Adrenal gland (tissue), 12 donors: ENCODE results near the gene SLC16A1. TPM values are rescaled to one million over a fixed set of nuclear protein-coding genes. Genes with fewer than 3 reads are reported as not detected.

ENCODE experiments used
- DNase-seq, 7 donors: peaks; one replicate each; pipeline ENCODE4 v3.0.0-alpha.2; 2019 to 2020
- H3K27ac ChIP-seq, 5 donors: fragments of 200-600 bp; sonication (generic) in 4 of 5; 1 replicate in 3 of 5; 2 replicates in 2 of 5; pipeline versions ENCODE4 v1.5.1 to v1.8.0; 2016 to 2020; ENCODE audit warnings: mild to moderate bottlenecking in 1 of 5
- H3K27me3 ChIP-seq: fragments of 200-600 bp; 2 replicates; pipeline ENCODE4 v1.8.0; 2021
- H3K36me3 ChIP-seq, 2 donors: fragments of 200-600 bp; replicated peaks in 1 of 2; 1 replicate in 1 of 2; 2 replicates in 1 of 2; pipeline versions ENCODE4 v1.5.1 to v1.8.0; 2018 to 2022
- H3K4me1 ChIP-seq, 2 donors: fragments of 200-600 bp; replicated peaks in 1 of 2; 1 replicate in 1 of 2; 2 replicates in 1 of 2; pipeline versions ENCODE4 v1.5.1 to v1.8.0; 2018 to 2021
- H3K4me3 ChIP-seq, 4 donors: fragments of 200-600 bp; sonication (generic) in 3 of 4; one replicate each; pipeline ENCODE4 v1.5.1; 2016 to 2018
- H3K9me3 ChIP-seq, 3 donors: fragments of 200-600 bp; sonication (generic) in 1 of 3; replicated peaks in 1 of 3; 1 replicate in 2 of 3; 2 replicates in 1 of 3; pipeline versions ENCODE4 v1.5.1 to v1.8.0; 2016 to 2021
- POLR2A ChIP-seq, 2 donors: fragments of 450-650 bp; IDR thresholded peaks; one replicate each; pipeline ENCODE4 v1.6.1; 2017; ENCODE audit warnings: antibody characterized with exemption in 2 of 2, mild to moderate bottlenecking in 2 of 2, moderate library complexity in 1 of 2
- WGBS, 4 donors: extraction: QIAGEN DNeasy Blood & Tissue Kit in 2 of 4; methylation state at CpG; one replicate each; pipeline versions ENCODE4 v1.1.5 to v1.1.7; 2013 to 2017; 5-methylcytosine and 5-hydroxymethylcytosine counted together
- intact Hi-C, 2 donors: fragments of 100-400 bp; cut with DNase I; formaldehyde crosslinking; loops; one replicate each; pipeline versions ENCODE4 v1.14.1 to v1.15.0; 2022 to 2023
- polyA plus RNA-seq, 3 donors: library from polyadenylated mRNA; stranded (reverse); fragments of 200-250 nt in 2 of 3; fragments of 350-450 nt in 1 of 3; fragmentation: Illumina TruSeq in 1 of 3; extraction: RNeasy Lipid Tissue Mini Kit (QIAGEN cat#74804) in 1 of 3; gene quantifications; one replicate each; pipeline ENCODE4 v1.2.3, GENCODE V29; 2013 to 2014
- total RNA-seq, 9 donors: library from RNA; depleted of rRNA in 4 of 9; stranded (reverse); fragments of >200 nt in 4 of 9; fragments of 120-200 nt in 1 of 9; fragmentation: NEBNext Ultra II Directional in 1 of 9; extraction: Animal tissue kit (Norgen Biotek cat#: 25700) in 1 of 9; gene quantifications; one replicate each; pipeline versions ENCODE4 v1.1.0 to v1.2.4, GENCODE V29; 2013 to 2023
- TF ChIP-seq, protein P1 (sequence below), 6 experiments: fragments of 450-650 bp in 4 of 6; fragments of 200-600 bp in 2 of 6; sonication (generic) in 1 of 6; IDR thresholded peaks; 1 replicate in 5 of 6; 2 replicates in 1 of 6; pipeline versions ENCODE4 v1.5.1 to v1.8.0; 2016 to 2021; ENCODE audit warnings: antibody characterized with exemption in 6 of 6, mild to moderate bottlenecking in 2 of 6, moderate library complexity in 1 of 6
- donor health status: healthy with polysubstance abuse.
- donor health status: Bipolar disorder and iron deficiency.
- donor health status: DM: yes; HTN: yes; CAD: no.
- donor health status: DM: no; HTN: no; CAD: no.
- donor health status: DM: no; HTN: no; CAD: no.
- donor health status: DM: yes; HTN: yes; CAD: no.

SLC16A1 gene
- total and polyA plus RNA-seq, 12 donors = 6.0 to 67.9 (median 27.5) TPM

DNA sequence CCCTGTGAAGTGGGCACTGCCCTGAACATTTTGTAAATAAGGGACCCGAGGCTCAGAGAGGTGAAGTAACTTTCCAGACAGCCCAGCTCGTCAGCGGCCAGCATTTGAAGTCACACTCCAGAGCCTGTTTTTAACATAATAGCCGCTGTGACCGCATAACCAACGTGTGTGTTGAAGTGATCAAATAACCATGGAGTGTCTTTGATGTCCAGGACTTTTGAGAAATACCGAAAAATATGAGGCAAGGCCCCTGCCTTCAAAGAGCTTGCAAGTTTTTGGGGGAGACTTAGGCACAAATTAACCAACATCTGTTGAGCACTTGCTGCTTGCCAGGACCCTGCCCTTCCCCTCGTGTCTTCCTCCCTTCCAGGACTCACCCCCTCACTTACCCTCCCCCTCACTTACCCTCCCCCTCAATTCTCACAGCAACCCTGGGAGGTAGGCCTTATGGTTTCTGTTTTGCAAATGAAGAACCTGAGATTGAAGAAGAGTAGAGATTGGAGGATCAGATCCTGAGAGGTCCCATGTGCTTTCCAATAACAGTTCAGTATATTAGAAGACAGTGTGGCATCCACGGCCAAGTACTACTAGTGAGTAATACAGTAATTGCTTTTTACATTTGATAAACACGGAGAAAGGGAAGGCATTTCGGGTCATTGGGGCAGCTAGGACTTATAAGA is 1.3 kb upstream of the SLC16A1 start:
- intact Hi-C loops = loop anchor here (10.0 kb wide), 1 partner anchor 72 kb away; no protein-coding TSS in a partner anchor
- no peak for TF ChIP-seq POLR2A (IDR thresholded peaks at IDR 0.05)
- TF ChIP-seq, protein P1, sequence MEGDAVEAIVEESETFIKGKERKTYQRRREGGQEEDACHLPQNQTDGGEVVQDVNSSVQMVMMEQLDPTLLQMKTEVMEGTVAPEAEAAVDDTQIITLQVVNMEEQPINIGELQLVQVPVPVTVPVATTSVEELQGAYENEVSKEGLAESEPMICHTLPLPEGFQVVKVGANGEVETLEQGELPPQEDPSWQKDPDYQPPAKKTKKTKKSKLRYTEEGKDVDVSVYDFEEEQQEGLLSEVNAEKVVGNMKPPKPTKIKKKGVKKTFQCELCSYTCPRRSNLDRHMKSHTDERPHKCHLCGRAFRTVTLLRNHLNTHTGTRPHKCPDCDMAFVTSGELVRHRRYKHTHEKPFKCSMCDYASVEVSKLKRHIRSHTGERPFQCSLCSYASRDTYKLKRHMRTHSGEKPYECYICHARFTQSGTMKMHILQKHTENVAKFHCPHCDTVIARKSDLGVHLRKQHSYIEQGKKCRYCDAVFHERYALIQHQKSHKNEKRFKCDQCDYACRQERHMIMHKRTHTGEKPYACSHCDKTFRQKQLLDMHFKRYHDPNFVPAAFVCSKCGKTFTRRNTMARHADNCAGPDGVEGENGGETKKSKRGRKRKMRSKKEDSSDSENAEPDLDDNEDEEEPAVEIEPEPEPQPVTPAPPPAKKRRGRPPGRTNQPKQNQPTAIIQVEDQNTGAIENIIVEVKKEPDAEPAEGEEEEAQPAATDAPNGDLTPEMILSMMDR (IDR thresholded peaks at IDR 0.05) = no peak
- no peaks in the 10 kb centered on the region for H3K27me3 ChIP-seq
- H3K4me1 ChIP-seq = peaks cover 6 to 27% of the 10 kb centered on the region in 2 donors
- H3K9me3 ChIP-seq = no peaks in the 10 kb centered on the region
- H3K27ac ChIP-seq = peak overlapping the region in 4 of 5 donors; percentile 48 to 96 (median 92)
- peaks cover 0 to 3% of the 10 kb centered on the region in 2 donors for H3K36me3 ChIP-seq
- 6 to 18% (median 11%) methylated on average over 11 of the region's 11 CpGs for WGBS, 4 donors
- DNase-seq = peak; percentile 35 to 73 (median 53)
- peak overlapping the region in 2 of 4 donors; percentile 67 to 68 for H3K4me3 ChIP-seq

DNA sequence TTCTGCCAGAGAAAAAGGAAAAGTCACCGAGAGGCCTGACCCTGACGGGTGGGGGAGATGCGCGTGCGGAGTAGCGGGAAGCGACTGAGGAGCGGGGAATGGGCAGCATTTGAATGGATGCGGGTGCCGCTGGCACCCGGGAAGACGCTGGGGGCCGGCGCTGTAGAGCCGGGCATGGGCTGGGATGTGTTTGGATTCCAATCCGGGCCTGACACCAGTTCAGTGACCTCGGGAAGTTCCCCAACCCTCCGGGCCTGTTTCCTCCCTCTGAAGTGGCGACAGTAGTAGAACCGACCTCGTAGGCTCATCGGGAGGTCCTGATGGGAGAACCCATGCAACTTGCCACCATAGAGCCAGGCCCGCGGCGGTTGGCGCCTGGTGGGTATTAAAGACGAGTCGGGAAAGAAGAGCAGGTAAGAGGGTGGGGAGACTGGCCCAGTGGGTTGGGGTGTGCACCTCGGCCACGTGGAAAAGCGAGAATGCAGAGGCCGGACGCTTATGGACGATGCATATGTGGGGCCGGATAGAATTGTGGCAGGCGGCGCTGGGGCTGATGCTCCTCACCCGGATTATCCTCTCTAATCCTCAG is 642 bp upstream of the SLC16A1 start:
- intact Hi-C loops = loop anchor here (10.0 kb wide), 1 partner anchor 72 kb away; no protein-coding TSS in a partner anchor
- peak overlapping the region; percentile 47 to 75 (median 68) for H3K4me3 ChIP-seq
- TF ChIP-seq, protein P1 (IDR thresholded peaks at IDR 0.05) = no peak
- no peak for TF ChIP-seq POLR2A (IDR thresholded peaks at IDR 0.05)
- WGBS, 4 donors = 1 to 2% (median 1%) methylated on average over 16 to 38 of the region's 38 CpGs
- peak overlapping the region; percentile 85 to 96 (median 90) for H3K27ac ChIP-seq
- peak in 1 of 7 donors; percentile 15 for DNase-seq
- H3K27me3 ChIP-seq = no peaks in the 10 kb centered on the region
- H3K36me3 ChIP-seq = peaks cover 0 to 3% of the 10 kb centered on the region in 2 donors
- H3K4me1 ChIP-seq = peaks cover 6 to 27% of the 10 kb centered on the region in 2 donors
- H3K9me3 ChIP-seq = no peaks in the 10 kb centered on the region

DNA sequence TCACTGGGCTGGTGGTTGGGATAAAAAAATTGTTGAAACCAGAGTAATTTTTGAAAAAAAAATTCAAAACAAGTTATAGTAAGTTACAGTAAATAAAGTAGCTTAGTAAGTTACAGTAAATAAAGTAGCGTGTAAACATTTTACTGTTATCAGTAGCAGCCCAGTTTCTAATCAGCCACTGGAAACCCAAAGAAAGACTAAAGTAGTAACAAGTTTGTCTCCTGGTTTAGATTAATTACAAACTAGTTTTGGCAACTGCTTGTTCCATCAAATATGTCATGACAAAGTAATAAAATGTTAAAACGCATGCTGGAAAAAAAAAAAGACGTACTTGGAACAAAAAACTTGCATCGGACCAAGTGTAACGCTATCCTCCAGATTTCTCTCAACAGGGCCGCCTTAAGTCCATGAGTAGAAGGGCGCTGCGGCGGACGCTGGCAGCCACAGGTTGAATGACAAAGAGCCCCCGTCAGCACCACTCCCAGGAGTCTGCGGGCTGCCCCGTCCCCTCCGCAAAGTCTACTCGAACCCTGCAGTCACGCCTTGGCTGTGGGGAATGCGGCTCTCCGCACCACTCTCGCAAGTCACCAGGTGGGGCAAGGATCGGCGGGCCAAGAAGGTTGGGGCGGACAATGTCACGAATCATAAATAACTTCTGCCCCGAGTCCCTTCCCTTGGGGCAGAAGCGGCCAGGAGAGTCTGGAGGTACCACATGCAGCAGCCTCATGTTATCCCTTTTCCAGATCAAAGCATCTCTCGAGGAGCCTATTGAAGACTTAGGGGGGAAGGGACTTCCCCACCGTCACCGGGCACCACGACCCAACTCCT is 837 bp downstream of the SLC16A1 start:
- WGBS, 4 donors = 1 to 4% (median 2%) methylated on average over 10 to 29 of the region's 29 CpGs
- DNase-seq = peak; percentile 40 to 70 (median 52)
- Histone ChIP-seq H3K9me3 (no peaks in the 10 kb centered on the region), H3K4me3 (peak overlapping the region; percentile 19 to 68 (median 58)), H3K27ac (peak overlapping the region; percentile 85 to 96 (median 90)), H3K4me1 (peaks cover 6 to 27% of the 10 kb centered on the region in 2 donors), H3K27me3 (no peaks in the 10 kb centered on the region), H3K36me3 (no peaks in the 10 kb centered on the region)
- TF ChIP-seq POLR2A (IDR thresholded peaks at IDR 0.05) = no peak
- TF ChIP-seq, protein P1 (IDR thresholded peaks at IDR 0.05) = no peak
- intact Hi-C loops = loop anchor here (10.0 kb wide), 1 partner anchor 70 kb away; no protein-coding TSS in a partner anchor
